Retinal pigment epithelial cell (primary cell): ENCODE measurements around the gene MFSD6L.
"Not testable (repeated sequence)": the region's sequence is repeated elsewhere in the genome, so short reads cannot be mapped to it uniquely, and the experiment has no call there.

ENCODE experiments used
- DNase-seq: peaks from one replicate; pipeline ENCODE4 v3.0.0-alpha.2; 2010; ENCODE audit warnings: low read depth
- H3K4me3 ChIP-seq: 2 replicates; pipeline ENCODE4 v1.5.1; 2011; ENCODE audit warnings: mild to moderate bottlenecking, low read length, control low read depth, moderate library complexity
- CTCF ChIP-seq: conservative IDR thresholded peaks from 2 replicates; pipeline ENCODE4 v1.5.1; 2011; ENCODE audit warnings: low read depth, low read length, control low read depth, inconsistent platforms

The MFSD6L gene

GRCh38 chr17:8818047-8818446, 18.9 kb upstream of the MFSD6L start:
- no peak for TF ChIP-seq CTCF
- no peak for DNase-seq
- H3K4me3 ChIP-seq, result no peak overlapping the region

- H3K4me3 ChIP-seq, result no peak overlapping the region
- no peak for TF ChIP-seq CTCF
- DNase-seq, result no peak
Measured at GRCh38 chr17:8806926-8807550, 7.9 kb upstream of the MFSD6L start.

- no peak for DNase-seq
- H3K4me3 ChIP-seq, result no peak overlapping the region
Measured at GRCh38 chr17:8806253-8806925, 7.2 kb upstream of the MFSD6L start.

GRCh38 chr17:8805396-8805795, 6.2 kb upstream of the MFSD6L start:
- H3K4me3 ChIP-seq, DNase-seq: not testable (repeated sequence)

More at GRCh38 chr17:8806253-8806925, 7.2 kb upstream of the MFSD6L start:
- TF ChIP-seq CTCF, result no peak

- H3K4me3 ChIP-seq, result no peak overlapping the region
- TF ChIP-seq CTCF, result no peak
- no peak for DNase-seq
Measured at GRCh38 chr17:8803531-8804420, 4.6 kb upstream of the MFSD6L start.

- no peak for DNase-seq
- no peak overlapping the region for H3K4me3 ChIP-seq
- TF ChIP-seq CTCF, result no peak
Measured at GRCh38 chr17:8801135-8801840, 2.1 kb upstream of the MFSD6L start.

- DNase-seq, result no peak
- no peak for TF ChIP-seq CTCF
- H3K4me3 ChIP-seq, result no peak overlapping the region
Measured at GRCh38 chr17:8800656-8801055, 1.5 kb upstream of the MFSD6L start.
